ENCODE data around the gene PUM1. TPM values are rescaled to one million over a fixed set of nuclear protein-coding genes. Genes with fewer than 3 reads are reported as not detected.

The PUM1 gene
- total RNA-seq, 1 donor from 2014 or later = 88.6 TPM

- Histone ChIP-seq H3K4me3 (no peak overlapping the region), H3K4me1 (no peaks in the 10 kb centered on the region), H3K9me3 (no peaks in the 10 kb centered on the region), H3K27me3 (no peaks in the 10 kb centered on the region), H3K27ac (no peak overlapping the region), H3K36me3 (no peaks in the 10 kb centered on the region)
- TF ChIP-seq POLR2A (IDR thresholded peaks at IDR 0.05) (no peak), POLR2AphosphoS5 (IDR thresholded peaks at IDR 0.05; ENCODE audit: insufficient read depth in 1 of 2, low read depth in 1 of 2) (no peak), CTCF (IDR thresholded peaks at IDR 0.05) (no peak)
- DNase-seq (ENCODE audit: extremely low spot score in 2 of 2) = no peak
- intact Hi-C loops (cut with DNase I) = no loop called here
Observed at GRCh38 chr1:31108861-31109260, 43.3 kb upstream of the PUM1 start.

- intact Hi-C loops (cut with DNase I) = no loop called here
- Histone ChIP-seq H3K36me3 (no peaks in the 10 kb centered on the region), H3K27ac (no peak overlapping the region), H3K4me3 (no peak overlapping the region), H3K4me1 (peaks cover 22% of the 10 kb centered on the region), H3K9me3 (no peaks in the 10 kb centered on the region), H3K27me3 (no peaks in the 10 kb centered on the region)
- DNase-seq (ENCODE audit: extremely low spot score in 2 of 2) = no peak
- no peak for TF ChIP-seq POLR2AphosphoS5 (IDR thresholded peaks at IDR 0.05; ENCODE audit: insufficient read depth in 1 of 2, low read depth in 1 of 2)
- TF ChIP-seq CTCF (IDR thresholded peaks at IDR 0.05) = no peak
- no peak for TF ChIP-seq POLR2A (IDR thresholded peaks at IDR 0.05)
Observed at GRCh38 chr1:31105646-31106045, 40.1 kb upstream of the PUM1 start.

- no peak for DNase-seq (ENCODE audit: extremely low spot score in 2 of 2)
- Histone ChIP-seq H3K27me3 (no peaks in the 10 kb centered on the region), H3K36me3 (no peaks in the 10 kb centered on the region), H3K27ac (peak overlapping the region; percentile 38), H3K4me1 (peaks cover 23% of the 10 kb centered on the region), H3K9me3 (no peaks in the 10 kb centered on the region), H3K4me3 (no peak overlapping the region)
- intact Hi-C loops (cut with DNase I) = no loop called here
- TF ChIP-seq POLR2A (IDR thresholded peaks at IDR 0.05) = no peak
- TF ChIP-seq CTCF (IDR thresholded peaks at IDR 0.05) = no peak
- TF ChIP-seq POLR2AphosphoS5 (IDR thresholded peaks at IDR 0.05; ENCODE audit: insufficient read depth in 1 of 2, low read depth in 1 of 2) = peak in 1 of 2 donors; percentile 17
Observed at GRCh38 chr1:31102501-31102950, 37.0 kb upstream of the PUM1 start.

- no peak overlapping the region for H3K27ac ChIP-seq
- H3K4me3 ChIP-seq = no peak overlapping the region
- no peak for DNase-seq (ENCODE audit: extremely low spot score in 2 of 2)
- intact Hi-C loops (cut with DNase I) = no loop called here
- H3K4me1 ChIP-seq = peaks cover 23% of the 10 kb centered on the region
- no peaks in the 10 kb centered on the region for H3K9me3 ChIP-seq
- H3K36me3 ChIP-seq = no peaks in the 10 kb centered on the region
- no peak for TF ChIP-seq POLR2A (IDR thresholded peaks at IDR 0.05)
- no peaks in the 10 kb centered on the region for H3K27me3 ChIP-seq
Observed at GRCh38 chr1:31101147-31101502, 35.6 kb upstream of the PUM1 start.

GRCh38 chr1:31099293-31100032, 33.9 kb upstream of the PUM1 start:
- Histone ChIP-seq H3K4me3 (no peak overlapping the region), H3K27ac (no peak overlapping the region), H3K9me3 (no peaks in the 10 kb centered on the region), H3K4me1 (peaks cover 23% of the 10 kb centered on the region), H3K27me3 (no peaks in the 10 kb centered on the region), H3K36me3 (no peaks in the 10 kb centered on the region)
- intact Hi-C loops (cut with DNase I) = no loop called here
- no peak for TF ChIP-seq POLR2A (IDR thresholded peaks at IDR 0.05)
- TF ChIP-seq CTCF (IDR thresholded peaks at IDR 0.05) = no peak
- no peak for TF ChIP-seq POLR2AphosphoS5 (IDR thresholded peaks at IDR 0.05; ENCODE audit: insufficient read depth in 1 of 2, low read depth in 1 of 2)
- DNase-seq (ENCODE audit: extremely low spot score in 2 of 2) = no peak

Measured in vagina (tissue), 2 donors.